Astrocyte of the hippocampus (primary cell): ENCODE measurements around the gene SUMO2.
"Not testable (repeated sequence)": the region's sequence is repeated elsewhere in the genome, so short reads cannot be mapped to it uniquely, and the experiment has no call there.

Source experiments
- DNase-seq: peaks from one replicate; pipeline ENCODE4 v3.0.0; 2011; ENCODE audit warnings: low read depth, low spot score

SUMO2 gene

DNA sequence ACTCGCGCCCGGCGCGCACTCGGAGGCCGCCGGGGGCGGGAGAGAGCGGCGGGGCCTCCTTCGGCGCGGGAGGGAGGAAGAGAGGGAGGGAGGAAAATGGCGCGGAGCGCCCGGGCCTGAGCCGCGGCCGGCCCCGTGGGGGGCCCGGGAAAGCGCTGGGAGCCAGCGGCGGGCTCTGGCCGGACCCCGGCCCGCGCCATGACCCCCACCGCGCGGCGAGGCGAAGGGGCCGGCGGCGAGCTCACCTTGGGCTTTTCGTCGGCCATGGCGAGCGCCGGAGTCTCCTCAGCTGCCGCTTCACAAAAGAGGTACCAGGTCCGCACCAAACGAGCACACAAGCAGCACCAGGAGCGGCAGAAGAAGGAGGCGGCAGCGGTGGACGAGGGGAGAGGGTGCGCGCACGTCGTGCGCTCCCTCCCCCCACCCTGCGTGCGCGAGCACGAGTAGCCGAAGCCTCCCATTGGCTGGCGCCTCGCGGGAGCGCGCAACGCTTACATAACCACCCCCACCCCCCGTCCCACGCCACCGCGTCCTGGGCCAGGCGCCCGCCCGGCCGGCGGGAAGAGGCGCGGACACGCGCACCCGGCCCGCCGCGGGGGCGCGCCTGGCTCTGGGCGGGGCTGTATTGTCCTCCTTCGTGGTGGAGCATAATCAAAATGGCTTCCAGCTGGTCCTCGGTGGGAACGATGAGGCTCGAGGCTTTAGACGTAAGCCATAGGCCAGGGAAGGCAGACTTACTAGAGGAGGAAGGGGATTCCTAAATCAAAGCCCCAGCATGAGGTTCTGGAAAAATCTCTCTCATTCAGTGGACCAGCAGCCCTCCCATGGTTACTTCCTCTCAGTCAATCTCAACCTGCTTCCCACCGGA lies at the start of gene SUMO2:
Gene SUMO2 (minus strand): TSS at position 391 of the 868 bp plus-strand sequence. CDS start 125 bp downstream, at position 266.
- DNase-seq, result peak; percentile 99

- no peak for DNase-seq
Measured at GRCh38 chr17:75231741-75232464, 49.1 kb upstream of the SUMO2 start.

DNA sequence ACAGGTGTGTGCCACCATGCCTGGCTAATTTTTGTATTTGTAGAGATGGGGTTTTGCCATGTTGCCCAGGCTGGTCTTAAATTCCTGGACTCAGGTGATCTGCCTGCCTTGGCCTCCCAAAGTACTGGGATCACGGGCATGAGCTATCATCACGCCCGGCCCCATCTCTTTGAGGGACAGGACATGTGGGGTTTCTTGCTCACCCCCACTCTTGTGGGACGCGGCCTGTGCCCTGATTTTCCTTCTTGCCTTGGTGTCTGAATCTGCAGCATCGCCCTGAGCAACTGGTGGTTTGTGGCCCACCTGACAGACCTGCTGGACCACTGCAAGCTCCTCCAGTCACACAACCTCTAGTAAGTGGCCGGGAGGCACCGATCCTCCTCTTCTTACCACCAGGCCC lies 48.3 kb upstream of the SUMO2 start:
- DNase-seq, result no peak

- DNase-seq, result no peak
Measured at GRCh38 chr17:75228847-75229246, 46.1 kb upstream of the SUMO2 start.

GRCh38 chr17:75228305-75228704 lies 45.5 kb upstream of the SUMO2 start:
- DNase-seq, result no peak

DNA sequence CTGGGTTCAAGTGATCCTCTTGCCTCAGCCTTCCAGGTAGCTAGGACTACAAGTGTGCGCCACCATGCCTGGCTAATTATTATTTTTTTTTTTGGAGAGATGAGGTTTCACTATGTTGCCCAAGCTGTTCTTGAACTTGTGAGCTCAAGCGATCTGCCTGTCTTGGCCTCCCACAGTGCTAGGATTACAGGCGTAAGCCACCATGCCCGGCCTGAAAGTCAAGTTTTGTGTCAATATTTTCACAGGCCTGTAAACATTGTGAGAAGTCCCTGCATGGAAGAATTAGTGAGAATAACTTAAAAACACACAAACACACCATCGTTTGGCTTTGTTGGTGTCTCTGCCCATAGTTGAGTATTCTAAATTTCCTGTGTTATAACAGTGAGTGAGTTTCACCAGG lies 45.0 kb upstream of the SUMO2 start:
- DNase-seq, result no peak

- no peak for DNase-seq
Measured at GRCh38 chr17:75225016-75225415, 42.3 kb upstream of the SUMO2 start.

GRCh38 chr17:75219815-75220214 lies 37.1 kb upstream of the SUMO2 start:
- DNase-seq, result no peak

DNA sequence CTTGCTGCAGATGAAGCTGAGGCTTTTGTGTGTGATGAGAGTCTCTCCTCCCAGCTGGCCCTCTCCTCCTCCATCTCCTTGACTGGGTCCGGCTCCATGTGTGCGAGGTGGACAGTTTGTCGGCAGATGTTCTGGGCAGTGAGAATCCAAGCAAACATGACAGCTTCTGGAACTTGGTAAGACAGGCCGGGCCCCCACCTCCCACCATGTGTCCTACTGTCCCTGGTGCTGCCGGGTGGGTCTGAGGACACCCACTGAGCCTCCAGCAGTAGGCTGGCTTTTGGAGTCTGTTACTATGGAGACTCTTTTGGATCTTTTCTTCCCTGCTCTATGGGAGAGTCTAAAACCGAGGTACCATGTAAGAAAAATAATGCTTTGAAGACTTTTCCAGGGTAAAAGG lies 35.4 kb upstream of the SUMO2 start:
- DNase-seq, result no peak

GRCh38 chr17:75209061-75209460 lies 26.3 kb upstream of the SUMO2 start:
- no peak for DNase-seq

DNA sequence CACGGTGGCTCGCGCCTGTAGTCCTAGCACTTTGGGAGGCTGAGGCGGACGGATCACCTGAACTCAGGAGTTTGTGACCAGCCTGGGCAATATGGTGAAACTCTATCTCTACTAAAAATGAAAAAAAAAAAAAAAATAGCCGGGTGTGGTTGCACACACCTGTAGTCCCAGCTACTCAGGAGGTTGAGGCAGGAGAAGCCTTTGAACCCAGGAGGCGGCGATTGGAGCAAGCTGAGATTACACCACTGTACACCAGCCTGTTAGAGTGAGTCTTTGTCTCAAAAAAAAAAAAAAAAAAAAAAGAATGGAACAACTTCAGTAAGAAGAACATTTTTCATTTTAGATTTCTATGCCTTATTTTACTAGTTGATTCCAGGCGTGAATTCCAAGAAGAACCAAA lies 25.4 kb upstream of the SUMO2 start:
- DNase-seq, result no peak

DNA sequence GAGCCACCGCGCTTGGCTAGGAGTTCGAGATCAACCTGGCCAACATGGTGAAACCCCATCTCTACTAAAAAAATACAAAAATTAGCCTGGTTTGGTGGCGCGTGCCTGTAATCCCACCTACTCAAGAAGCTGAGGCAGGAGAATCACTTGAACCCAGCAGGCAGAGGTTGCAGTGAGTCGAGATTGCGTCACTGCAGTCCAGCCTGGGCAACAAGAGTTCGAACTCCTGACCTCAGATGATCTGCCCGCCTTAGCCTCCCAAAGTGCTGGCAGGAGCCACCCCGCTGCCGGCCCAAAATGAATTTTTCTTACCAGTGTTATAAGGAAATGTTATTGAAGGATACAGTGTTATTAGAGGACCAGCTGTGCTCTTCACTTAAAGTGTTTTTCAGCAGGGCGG lies 25.0 kb upstream of the SUMO2 start:
- DNase-seq, result no peak

DNA sequence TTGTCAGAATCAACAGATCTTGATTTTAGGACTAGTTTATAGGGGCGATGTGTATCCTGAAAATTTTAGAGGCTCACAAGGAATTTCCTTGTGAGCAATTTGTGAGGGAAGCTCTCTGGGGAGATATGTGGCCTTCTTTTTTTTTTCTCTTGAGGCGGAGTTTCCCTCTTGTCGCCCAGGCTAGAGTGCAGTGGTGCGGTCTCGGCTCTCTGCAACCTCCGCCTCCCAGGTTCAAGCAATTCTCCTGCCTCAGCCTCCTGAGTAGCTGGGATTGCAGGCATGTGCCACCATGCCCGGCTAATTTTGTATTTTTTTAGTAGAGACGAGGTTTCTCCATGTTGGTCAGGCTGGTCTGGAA lies 24.3 kb upstream of the SUMO2 start:
- not testable (repeated sequence) for DNase-seq

GRCh38 chr17:75205793-75206163 lies 23.0 kb upstream of the SUMO2 start:
- no peak for DNase-seq

DNA sequence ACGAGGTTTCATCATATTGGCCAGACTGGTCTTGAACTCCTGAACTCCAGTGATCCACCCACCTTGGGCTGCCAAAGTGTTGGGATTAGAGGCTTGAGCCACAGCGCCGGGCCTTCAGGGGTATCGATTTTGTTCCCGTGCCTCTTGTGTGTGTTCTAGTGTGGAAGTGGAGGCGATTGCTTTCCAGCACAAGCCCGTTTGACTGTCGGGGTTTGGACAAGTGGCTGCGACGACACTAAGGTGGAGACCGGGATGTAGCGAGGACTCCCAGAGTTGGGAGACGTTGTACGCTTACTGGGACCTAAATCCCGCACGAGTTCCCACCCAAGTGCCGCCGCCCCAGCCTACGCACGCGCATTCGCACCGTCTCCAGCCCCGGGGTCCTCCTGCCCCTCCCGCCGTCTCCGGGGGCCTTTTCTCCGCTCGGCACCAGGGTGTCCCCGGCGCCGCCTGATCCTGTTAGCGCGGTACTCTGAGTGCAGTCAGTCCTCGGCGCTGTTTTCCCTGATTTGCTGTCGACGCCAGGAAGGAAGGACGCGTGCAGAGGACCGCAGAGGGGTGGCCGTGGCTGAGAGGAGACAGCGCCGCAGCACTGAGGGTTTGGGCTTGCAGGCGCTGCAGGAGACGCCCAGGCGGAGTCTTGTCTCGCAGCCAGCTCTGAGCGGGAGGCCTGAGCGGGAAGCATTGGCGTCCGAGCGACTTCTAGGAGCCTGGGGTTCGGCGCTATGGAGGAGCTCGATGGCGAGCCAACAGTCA lies 22.5 kb upstream of the SUMO2 start, which contains the start of gene NUP85:
Gene NUP85 (plus strand): TSS at position 643 of the 756 bp plus-strand sequence. CDS start 83 bp downstream, at position 726.
- peak; percentile 97 for DNase-seq

- no peak for DNase-seq
Measured at GRCh38 chr17:75199886-75200618, 17.3 kb upstream of the SUMO2 start.

DNA sequence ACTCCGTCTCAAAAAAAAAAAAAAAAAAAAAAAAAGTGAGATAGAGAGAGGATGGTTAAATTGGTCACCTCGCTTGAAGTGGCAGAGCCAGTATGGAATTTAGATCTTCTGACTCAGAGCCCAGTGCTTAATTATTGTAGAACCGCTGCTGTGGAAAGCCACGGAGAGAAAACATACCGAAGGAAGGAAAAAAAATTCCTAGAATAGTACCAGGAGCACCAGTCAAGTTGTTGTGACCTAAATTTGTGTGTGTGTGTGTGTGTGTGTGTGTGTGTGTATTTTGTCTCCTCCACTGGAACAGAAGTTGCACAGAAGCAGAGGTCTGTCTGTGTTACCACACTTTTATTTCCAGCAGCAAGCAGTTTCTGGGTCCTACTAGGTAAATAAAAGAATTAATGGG lies 12.1 kb upstream of the SUMO2 start:
- peak; percentile 87 for DNase-seq

DNA sequence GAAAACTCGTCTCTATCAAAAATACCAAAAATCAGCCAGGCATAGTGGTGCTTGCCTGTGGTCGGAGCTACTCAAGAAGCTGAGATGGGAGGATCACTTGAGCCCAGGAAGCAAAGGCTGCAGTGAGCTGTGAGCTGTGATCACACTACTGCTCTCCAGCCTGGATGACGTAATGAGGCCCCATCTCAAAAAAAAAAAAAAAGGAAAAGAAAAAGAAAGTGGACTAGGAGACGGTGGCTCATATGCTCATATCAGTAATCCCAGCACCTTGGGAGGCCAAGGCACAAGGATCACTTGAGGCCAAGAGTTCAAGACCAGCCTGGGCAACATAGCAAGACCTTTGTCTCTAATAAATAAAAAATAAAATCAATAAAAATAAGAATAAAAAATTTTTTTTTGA lies 8.8 kb upstream of the SUMO2 start:
- DNase-seq, result peak; percentile 26

GRCh38 chr17:75188614-75189013 lies 5.9 kb upstream of the SUMO2 start:
- no peak for DNase-seq

GRCh38 chr17:75183999-75184884 lies 1.5 kb upstream of the SUMO2 start:
- no peak for DNase-seq

GRCh38 chr17:75182319-75182568 lies 515 bp downstream of the SUMO2 start:
- DNase-seq, result no peak
